ENCODE data around the gene TRPM8. TPM values are rescaled to one million over a fixed set of nuclear protein-coding genes. Genes with fewer than 3 reads are reported as not detected.

Gene TRPM8
- total and polyA plus RNA-seq, 2 of the 13 experiments (the other 11 are each of a cell fraction or from before 2014, with no cell fraction given) = 0.12 TPM; not detected in 1

GRCh38 chr2:233912691-233913423, 4.3 kb upstream of the TRPM8 start (continued):
- TF ChIP-seq ZNF282 (IDR thresholded peaks at IDR 0.05; ENCODE audit: partially characterized antibody) (no peak), KIAA2018 (CRISPR knock-in tag; IDR thresholded peaks at IDR 0.05; ENCODE audit: borderline replicate concordance) (no peak), ZNF589 (CRISPR knock-in tag; conservative IDR thresholded peaks at IDR 0.05) (peak; percentile 78; the same call in 1 of the 2 replicates), CSRNP1 (CRISPR knock-in tag; IDR thresholded peaks at IDR 0.05) (no peak), MAZ (IDR thresholded peaks at IDR 0.05; ENCODE audit: borderline replicate concordance, low read depth, low read length) (no peak), MAZ (CRISPR knock-in tag; IDR thresholded peaks at IDR 0.05; ENCODE audit: low read depth) (no peak), ZBTB7B (CRISPR knock-in tag; IDR thresholded peaks at IDR 0.05) (no peak), ZNF782 (CRISPR knock-in tag; IDR thresholded peaks at IDR 0.05; ENCODE audit: borderline replicate concordance) (no peak), ZNF790 (CRISPR knock-in tag; IDR thresholded peaks at IDR 0.05; ENCODE audit: borderline replicate concordance) (no peak), ZNF503 (CRISPR knock-in tag; IDR thresholded peaks at IDR 0.05) (no peak), DZIP1 (CRISPR knock-in tag; IDR thresholded peaks at IDR 0.05) (no peak), NR0B2 (CRISPR knock-in tag; IDR thresholded peaks at IDR 0.05) (no peak), ZFAT (CRISPR knock-in tag; conservative IDR thresholded peaks at IDR 0.05) (no peak)
